Stomach (tissue), 9 donors: ENCODE measurements around the gene CCNT2. TPM values are rescaled to one million over a fixed set of nuclear protein-coding genes. Genes with fewer than 3 reads are reported as not detected.

Experiments
- DNase-seq, 2 donors: peaks; one replicate each; pipeline versions ENCODE4 v3.0.0 to v3.0.0-alpha.2; 2013 to 2019
- H3K27ac ChIP-seq, 5 donors: fragments of 200-600 bp in 4 of 5; sonication (generic) in 4 of 5; one replicate each; pipeline ENCODE4 v1.5.1; 2013 to 2019; ENCODE audit warnings: mild to moderate bottlenecking in 1 of 5, moderate library complexity in 1 of 5
- H3K27me3 ChIP-seq, 3 donors: fragments of 200-600 bp; sonication (generic); one replicate each; pipeline ENCODE4 v1.5.1; 2017 to 2019; ENCODE audit warnings: mixed run types in 1 of 3
- H3K36me3 ChIP-seq, 4 donors: fragments of 200-600 bp; sonication (generic); 1 replicate in 3 of 4; 2 replicates in 1 of 4; pipeline ENCODE4 v1.5.1; 2016 to 2019
- H3K4me1 ChIP-seq, 4 donors: fragments of 200-600 bp; sonication (generic); one replicate each; pipeline ENCODE4 v1.5.1; 2016 to 2019
- H3K4me3 ChIP-seq, 4 donors: fragments of 200-600 bp; sonication (generic) in 3 of 4; one replicate each; pipeline ENCODE4 v1.5.1; 2016 to 2019; ENCODE audit warnings: mild to moderate bottlenecking in 1 of 4
- H3K9me3 ChIP-seq, 4 donors: fragments of 200-600 bp; sonication (generic); one replicate each; pipeline ENCODE4 v1.5.1; 2016 to 2019
- EP300 ChIP-seq: sonication (generic); formaldehyde crosslinking; IDR thresholded peaks from one replicate; pipeline ENCODE4 v1.6.1; 2017; ENCODE audit warnings: antibody characterized with exemption
- POLR2A ChIP-seq, 4 donors: fragments of 450-650 bp; IDR thresholded peaks; one replicate each; pipeline ENCODE4 v1.6.1; 2016; ENCODE audit warnings: antibody characterized with exemption in 4 of 4, control low read depth in 2 of 4, mild to moderate bottlenecking in 1 of 4, moderate library complexity in 1 of 4
- POLR2AphosphoS5 ChIP-seq, 3 donors: sonication (generic); formaldehyde crosslinking; IDR thresholded peaks; one replicate each; pipeline ENCODE4 v1.6.1; 2016; ENCODE audit warnings: antibody characterized with exemption in 3 of 3
- WGBS, 5 donors: extraction: QIAGEN DNeasy Blood & Tissue Kit in 3 of 5; methylation state at CpG; one replicate each; pipeline versions ENCODE4 v1.1.5 to v1.1.7; 2013 to 2018; 5-methylcytosine and 5-hydroxymethylcytosine counted together
- intact Hi-C: fragments of 100-400 bp; cut with DNase I; formaldehyde crosslinking; loops from one replicate; pipeline ENCODE4 v1.15.1; 2023; ENCODE audit warnings: low total_unique reads
- polyA plus RNA-seq, 3 donors: library from polyadenylated mRNA; stranded (reverse); fragments of 200-250 nt; gene quantifications; one replicate each; pipeline ENCODE4 v1.2.3, GENCODE V29; 2013
- total RNA-seq, 5 donors: library from RNA; depleted of rRNA; stranded (reverse); fragments of >200 nt; gene quantifications; one replicate each; pipeline versions ENCODE4 v1.1.0 to v1.2.3, GENCODE V29; 2014 to 2016
- TF ChIP-seq, protein P1 (sequence below), 7 experiments: fragments of 450-650 bp in 4 of 7; fragments of 200-600 bp in 3 of 7; sonication (generic) in 3 of 7; IDR thresholded peaks; one replicate each; pipeline ENCODE4 v1.5.1; 2016 to 2019; ENCODE audit warnings: antibody characterized with exemption in 7 of 7, control low read depth in 2 of 7, mild to moderate bottlenecking in 1 of 7
- donor health status: healthy with polysubstance abuse.
- donor health status: Bipolar disorder and iron deficiency.
- donor health status: healthy.

CCNT2 gene
- total and polyA plus RNA-seq, 8 donors = 4.4 to 119 (median 17.6) TPM

DNA sequence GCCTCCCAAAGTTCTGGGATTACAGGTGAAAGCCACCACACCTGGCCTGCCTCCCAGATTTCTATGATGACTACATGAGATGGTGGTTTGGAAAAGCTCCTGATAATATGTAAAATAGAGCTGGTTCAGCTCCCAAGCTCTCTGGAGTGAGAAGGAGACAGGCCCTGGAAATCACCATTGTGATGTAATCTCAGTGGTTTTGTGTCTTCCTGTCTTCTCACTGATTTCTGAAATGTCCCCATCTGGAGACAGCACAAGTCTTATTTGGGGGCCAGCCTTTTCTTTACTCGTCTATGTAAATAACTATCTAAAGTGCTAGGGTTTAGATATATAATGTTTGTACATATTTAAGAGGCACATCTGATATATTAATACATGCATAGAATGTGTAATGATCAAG lies 64.0 kb downstream of the CCNT2 start:
- Histone ChIP-seq H3K9me3 (no peaks in the 10 kb centered on the region), H3K36me3 (no peaks in the 10 kb centered on the region), H3K27ac (no peak overlapping the region), H3K27me3 (no peaks in the 10 kb centered on the region), H3K4me3 (no peak overlapping the region), H3K4me1 (no peaks in the 10 kb centered on the region)
- no peak for DNase-seq
- 59 to 75% (median 73%) methylated on average over 1 of the region's 1 CpG for WGBS, 5 donors
- intact Hi-C loops = no loop called here
- TF ChIP-seq POLR2A (IDR thresholded peaks at IDR 0.05) (no peak), EP300 (no peak), POLR2AphosphoS5 (IDR thresholded peaks at IDR 0.05) (no peak)
- TF ChIP-seq, protein P1, sequence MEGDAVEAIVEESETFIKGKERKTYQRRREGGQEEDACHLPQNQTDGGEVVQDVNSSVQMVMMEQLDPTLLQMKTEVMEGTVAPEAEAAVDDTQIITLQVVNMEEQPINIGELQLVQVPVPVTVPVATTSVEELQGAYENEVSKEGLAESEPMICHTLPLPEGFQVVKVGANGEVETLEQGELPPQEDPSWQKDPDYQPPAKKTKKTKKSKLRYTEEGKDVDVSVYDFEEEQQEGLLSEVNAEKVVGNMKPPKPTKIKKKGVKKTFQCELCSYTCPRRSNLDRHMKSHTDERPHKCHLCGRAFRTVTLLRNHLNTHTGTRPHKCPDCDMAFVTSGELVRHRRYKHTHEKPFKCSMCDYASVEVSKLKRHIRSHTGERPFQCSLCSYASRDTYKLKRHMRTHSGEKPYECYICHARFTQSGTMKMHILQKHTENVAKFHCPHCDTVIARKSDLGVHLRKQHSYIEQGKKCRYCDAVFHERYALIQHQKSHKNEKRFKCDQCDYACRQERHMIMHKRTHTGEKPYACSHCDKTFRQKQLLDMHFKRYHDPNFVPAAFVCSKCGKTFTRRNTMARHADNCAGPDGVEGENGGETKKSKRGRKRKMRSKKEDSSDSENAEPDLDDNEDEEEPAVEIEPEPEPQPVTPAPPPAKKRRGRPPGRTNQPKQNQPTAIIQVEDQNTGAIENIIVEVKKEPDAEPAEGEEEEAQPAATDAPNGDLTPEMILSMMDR (IDR thresholded peaks at IDR 0.05) = no peak

DNA sequence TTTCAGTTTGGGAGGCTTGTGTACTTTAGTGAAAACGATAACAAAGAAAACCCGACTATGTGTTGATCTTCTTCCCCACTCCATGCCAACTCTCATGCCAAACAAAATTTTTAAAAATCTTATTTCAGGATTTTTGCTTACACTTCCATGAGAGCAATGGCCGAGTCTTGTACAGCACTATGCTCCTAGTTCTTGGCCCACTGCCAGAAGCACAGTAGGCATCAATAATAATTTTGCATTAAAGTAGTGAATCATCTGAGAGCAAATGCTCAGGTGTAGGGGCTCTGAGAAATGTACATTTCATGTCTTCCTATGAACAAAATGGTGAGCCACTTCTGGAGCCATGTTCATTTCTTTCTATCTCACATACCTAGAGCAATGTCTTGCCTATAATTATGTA lies 66.4 kb downstream of the CCNT2 start:
- no peak for DNase-seq
- Histone ChIP-seq H3K4me3 (no peak overlapping the region), H3K27ac (no peak overlapping the region), H3K27me3 (no peaks in the 10 kb centered on the region), H3K36me3 (no peaks in the 10 kb centered on the region), H3K9me3 (no peaks in the 10 kb centered on the region), H3K4me1 (no peaks in the 10 kb centered on the region)
- TF ChIP-seq, protein P1 (IDR thresholded peaks at IDR 0.05) = no peak
- TF ChIP-seq POLR2A (IDR thresholded peaks at IDR 0.05) (no peak), POLR2AphosphoS5 (IDR thresholded peaks at IDR 0.05) (no peak), EP300 (no peak)
- WGBS, 5 donors = 85 to 90% (median 87%) methylated on average over 3 of the region's 3 CpGs
- intact Hi-C loops = no loop called here

DNA sequence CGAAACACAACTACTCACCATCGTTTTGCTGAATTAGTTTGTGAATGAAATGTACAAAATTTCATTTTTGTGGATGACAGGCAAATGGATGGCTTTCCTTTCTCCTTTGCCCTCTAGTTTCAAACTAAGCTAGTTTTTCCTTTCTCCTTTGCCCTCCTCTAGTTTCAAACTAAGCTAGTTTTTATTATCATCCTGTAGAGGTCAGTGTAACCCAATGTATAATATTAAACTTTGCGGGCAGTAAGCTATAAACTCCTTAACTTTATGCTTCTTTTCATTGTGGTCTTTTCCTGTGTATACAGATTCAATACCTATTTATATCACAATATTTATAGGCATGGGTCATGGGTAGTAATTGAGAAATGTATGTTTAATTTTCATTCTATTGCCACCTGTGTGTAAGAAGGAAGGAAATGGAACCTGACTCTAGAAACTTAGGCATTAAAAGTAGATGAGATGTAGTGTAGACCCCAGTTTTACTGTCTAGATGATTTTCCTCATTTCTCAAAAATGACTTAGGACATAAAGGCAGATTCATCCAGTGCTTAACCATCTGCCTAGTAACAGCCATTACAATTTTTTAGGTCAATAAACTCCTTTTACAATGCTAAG lies 70.5 kb downstream of the CCNT2 start:
- Histone ChIP-seq H3K9me3 (no peaks in the 10 kb centered on the region), H3K27me3 (no peaks in the 10 kb centered on the region), H3K27ac (no peak overlapping the region), H3K36me3 (no peaks in the 10 kb centered on the region), H3K4me1 (no peaks in the 10 kb centered on the region), H3K4me3 (no peak overlapping the region)
- WGBS, 5 donors = 13 to 23% (median 18%) methylated on average over 3 of the region's 3 CpGs
- intact Hi-C loops = no loop called here
- TF ChIP-seq POLR2A (IDR thresholded peaks at IDR 0.05) = no peak
- TF ChIP-seq, protein P1 (IDR thresholded peaks at IDR 0.05) = peak in 4 of 7 experiments; percentile 7 to 39 (median 21)
- DNase-seq = peak in 1 of 2 donors; percentile 49

DNA sequence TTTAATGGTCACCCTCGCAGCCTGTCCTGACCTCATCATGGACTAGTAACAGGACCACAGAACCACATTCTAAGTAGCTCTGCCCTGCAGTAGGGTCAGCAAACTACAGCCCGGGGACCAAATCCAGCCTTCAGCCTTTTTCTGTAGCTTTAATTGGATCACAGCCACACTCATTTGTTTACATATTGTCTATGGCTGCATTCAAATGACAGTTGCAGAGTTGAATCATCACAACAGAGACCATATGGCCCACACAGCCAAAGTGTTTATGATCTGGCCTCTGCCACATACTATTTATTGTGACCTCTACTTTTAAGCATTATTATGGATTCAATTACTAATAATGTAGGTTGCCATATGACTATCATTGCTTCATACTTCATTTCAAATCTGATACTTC lies 80.9 kb downstream of the CCNT2 start:
- Histone ChIP-seq H3K27ac (no peak overlapping the region), H3K9me3 (no peaks in the 10 kb centered on the region), H3K4me1 (peaks cover 0 to 8% (median 3%) of the 10 kb centered on the region in 4 donors), H3K4me3 (no peak overlapping the region), H3K36me3 (no peaks in the 10 kb centered on the region), H3K27me3 (peaks cover 0 to 2% (median 0%) of the 10 kb centered on the region in 3 donors)
- TF ChIP-seq POLR2A (IDR thresholded peaks at IDR 0.05) = no peak
- TF ChIP-seq POLR2AphosphoS5 (IDR thresholded peaks at IDR 0.05) = no peak
- WGBS, 5 donors = 73 to 84% (median 78%) methylated on average over 2 of the region's 2 CpGs
- intact Hi-C loops = no loop called here
- no peak for DNase-seq

DNA sequence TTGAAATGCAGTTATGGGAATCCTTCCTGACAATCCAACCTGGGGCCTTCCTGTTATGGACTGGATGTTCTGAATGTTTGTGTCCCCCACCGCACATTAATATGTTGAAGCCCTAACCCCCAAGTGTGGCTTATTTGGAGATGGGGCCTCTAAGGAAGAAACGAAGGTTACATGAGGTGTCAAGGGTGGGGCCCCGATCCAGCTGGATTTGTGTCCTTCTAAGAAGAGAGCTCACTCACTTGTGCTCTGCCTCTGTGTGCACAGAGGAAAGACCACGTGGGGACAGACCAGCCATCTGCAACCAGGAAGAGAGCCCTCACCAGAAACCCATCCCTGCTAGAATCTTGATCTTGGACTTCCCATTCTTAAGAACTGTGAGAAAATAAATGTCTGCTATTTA lies 84.2 kb downstream of the CCNT2 start:
- H3K27me3 ChIP-seq = peaks cover 0 to 11% (median 0%) of the 10 kb centered on the region in 3 donors
- no peaks in the 10 kb centered on the region for H3K36me3 ChIP-seq
- no peaks in the 10 kb centered on the region for H3K9me3 ChIP-seq
- DNase-seq = no peak
- intact Hi-C loops = loop anchor here (10.0 kb wide), 1 partner anchor 712 kb away; no protein-coding TSS in a partner anchor
- H3K27ac ChIP-seq = no peak overlapping the region
- H3K4me3 ChIP-seq = no peak overlapping the region
- WGBS, 5 donors = 81 to 89% (median 86%) methylated on average over 4 of the region's 4 CpGs
- peaks cover 0 to 11% (median 5%) of the 10 kb centered on the region in 4 donors for H3K4me1 ChIP-seq
- TF ChIP-seq POLR2A (IDR thresholded peaks at IDR 0.05) (no peak), POLR2AphosphoS5 (IDR thresholded peaks at IDR 0.05) (no peak), EP300 (no peak)
- TF ChIP-seq, protein P1 (IDR thresholded peaks at IDR 0.05) = no peak
